Activated naive CD4-positive, alpha-beta T cell treated with anti-CD3 and anti-CD28 coated beads, Interleukin-2, amount 10 ng/mL, durations not matched to agents 7 days and 5 days (primary cell): ENCODE data around the gene LSM3.

Experiments
- CTCF ChIA-PET: fragments of 350-600 bp; sonication (Branson Sonifier 250); formaldehyde crosslinking; loops from one replicate; lab custom pipeline; 2021; ENCODE audit warnings: antibody characterized with exemption; lab: Charles Lee
- DNase-seq: peaks from one replicate; pipeline ENCODE4 v3.0.0-alpha.2; 2020
- H3K27ac Mint-ChIP-seq: one replicate; pipeline ENCODE4 v1.8.0; 2021; ENCODE audit warnings: mild to moderate bottlenecking, moderate library complexity, mixed read lengths
- H3K27me3 Mint-ChIP-seq: one replicate; pipeline ENCODE4 v1.8.0; 2021; ENCODE audit warnings: mild to moderate bottlenecking, mixed read lengths
- H3K36me3 Mint-ChIP-seq: one replicate; pipeline ENCODE4 v1.8.0; 2021; ENCODE audit warnings: mixed read lengths
- H3K4me1 Mint-ChIP-seq: one replicate; pipeline ENCODE4 v1.8.0; 2021; ENCODE audit warnings: mixed read lengths
- H3K4me3 Mint-ChIP-seq: one replicate; pipeline ENCODE4 v1.8.0; 2021; ENCODE audit warnings: mild to moderate bottlenecking, moderate library complexity, mixed read lengths
- H3K9me3 Mint-ChIP-seq: one replicate; pipeline ENCODE4 v1.8.0; 2021; ENCODE audit warnings: mixed read lengths

Gene LSM3

GRCh38 chr3:14244521-14245247 is 66.1 kb downstream of the LSM3 start:
- CTCF ChIA-PET, result no interaction called here
- no peak for DNase-seq
- H3K4me1 Mint-ChIP-seq, result no peaks in the 10 kb centered on the region

GRCh38 chr3:14245248-14245639 is 66.6 kb downstream of the LSM3 start:
- no peaks in the 10 kb centered on the region for H3K9me3 Mint-ChIP-seq
- peaks cover 23% of the 10 kb centered on the region for H3K27me3 Mint-ChIP-seq
- no peak for DNase-seq
- CTCF ChIA-PET, result interaction anchor here (2.1 kb wide), 1 partner anchor 41 kb away, joined by 10 read pairs; no protein-coding TSS in a partner anchor
- no peak overlapping the region for H3K27ac Mint-ChIP-seq
- no peaks in the 10 kb centered on the region for H3K4me1 Mint-ChIP-seq
- H3K36me3 Mint-ChIP-seq, result no peaks in the 10 kb centered on the region
- no peak overlapping the region for H3K4me3 Mint-ChIP-seq

More at GRCh38 chr3:14244521-14245247, 66.1 kb downstream of the LSM3 start:
- no peak overlapping the region for H3K27ac Mint-ChIP-seq
- H3K9me3 Mint-ChIP-seq, result no peaks in the 10 kb centered on the region
- no peak overlapping the region for H3K4me3 Mint-ChIP-seq
- H3K36me3 Mint-ChIP-seq, result no peaks in the 10 kb centered on the region
- H3K27me3 Mint-ChIP-seq, result peaks cover 23% of the 10 kb centered on the region

- Mint-ChIP-seq H3K27ac (no peak overlapping the region), H3K4me1 (no peaks in the 10 kb centered on the region), H3K36me3 (no peaks in the 10 kb centered on the region), H3K27me3 (peaks cover 23% of the 10 kb centered on the region), H3K9me3 (no peaks in the 10 kb centered on the region), H3K4me3 (no peak overlapping the region)
- DNase-seq, result no peak
- CTCF ChIA-PET, result interaction anchor here (2.1 kb wide), 1 partner anchor 42 kb away, joined by 10 read pairs; no protein-coding TSS in a partner anchor
These were observed 67.2 kb downstream of the LSM3 start for GRCh38 chr3:14245822-14246221.

DNA sequence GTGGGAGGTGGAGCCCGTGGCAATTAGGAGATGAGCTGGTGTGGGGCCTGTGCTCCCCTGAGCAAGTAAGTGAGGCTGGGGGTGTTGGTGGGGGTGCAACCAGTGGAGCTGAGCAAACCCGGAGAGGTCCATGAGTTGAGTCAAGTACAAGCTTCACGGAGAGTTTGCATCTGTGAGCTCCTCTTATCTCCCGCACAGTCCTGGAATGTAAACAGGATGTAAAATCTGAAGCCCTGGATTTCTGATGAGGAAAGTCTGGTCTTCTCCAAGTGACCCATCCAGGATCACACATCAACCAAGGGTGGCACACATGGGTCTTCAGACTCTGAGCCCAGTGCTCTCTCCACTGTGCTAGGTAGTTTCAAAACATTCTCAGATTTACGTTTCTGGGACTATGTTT is 67.8 kb downstream of the LSM3 start:
- no peaks in the 10 kb centered on the region for H3K36me3 Mint-ChIP-seq
- CTCF ChIA-PET, result interaction anchor here (2.1 kb wide), 1 partner anchor 42 kb away, joined by 10 read pairs; no protein-coding TSS in a partner anchor
- H3K27ac Mint-ChIP-seq, result no peak overlapping the region
- no peak for DNase-seq
- peaks cover 23% of the 10 kb centered on the region for H3K27me3 Mint-ChIP-seq
- no peaks in the 10 kb centered on the region for H3K9me3 Mint-ChIP-seq
- H3K4me3 Mint-ChIP-seq, result no peak overlapping the region
- no peaks in the 10 kb centered on the region for H3K4me1 Mint-ChIP-seq

- CTCF ChIA-PET, result interaction anchor here (1.0 kb wide), 1 partner anchor 16 kb away, joined by 5 read pairs; no protein-coding TSS in a partner anchor
- Mint-ChIP-seq H3K4me3 (no peak overlapping the region), H3K27ac (no peak overlapping the region), H3K9me3 (no peaks in the 10 kb centered on the region), H3K36me3 (no peaks in the 10 kb centered on the region), H3K4me1 (no peaks in the 10 kb centered on the region), H3K27me3 (peaks cover 28% of the 10 kb centered on the region)
- no peak for DNase-seq
These were observed 69.8 kb downstream of the LSM3 start for GRCh38 chr3:14248477-14248848.

DNA sequence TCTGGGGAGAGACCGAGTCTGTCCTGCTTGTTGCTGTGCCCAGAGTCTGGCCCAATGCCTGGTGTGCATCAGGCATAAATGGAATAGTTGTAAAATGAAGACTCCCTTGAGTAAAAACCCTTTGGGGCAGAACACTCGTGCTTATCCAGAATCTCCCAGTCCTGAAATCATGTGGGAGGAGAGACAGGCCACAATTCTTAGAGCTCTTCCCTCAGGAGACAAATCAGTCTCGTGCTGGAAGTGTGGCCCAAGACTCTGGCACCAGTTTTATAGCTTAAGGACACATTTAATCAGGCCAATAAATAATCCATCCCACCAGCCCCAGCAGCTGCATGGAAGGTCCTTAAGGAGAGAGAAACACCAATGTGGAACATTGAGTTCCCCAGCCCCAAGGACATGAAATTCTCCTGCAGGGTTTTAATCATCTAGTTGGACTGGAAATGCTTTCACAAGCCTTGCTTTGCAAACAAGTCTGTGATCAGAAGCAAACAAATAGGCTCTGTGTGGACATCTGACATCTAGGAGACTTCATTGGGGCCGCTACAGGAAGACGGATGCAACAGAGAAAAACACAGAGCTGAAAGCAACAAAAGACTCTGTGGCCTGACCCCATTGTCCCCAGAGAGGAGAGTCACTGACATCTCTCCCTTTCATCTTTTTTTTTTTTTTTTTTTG is 70.4 kb downstream of the LSM3 start:
- H3K27ac Mint-ChIP-seq, result no peak overlapping the region
- H3K27me3 Mint-ChIP-seq, result peaks cover 28% of the 10 kb centered on the region
- H3K9me3 Mint-ChIP-seq, result no peaks in the 10 kb centered on the region
- CTCF ChIA-PET, result interaction anchor here (1.0 to 1.5 kb wide), 3 partner anchors 16 to 45 kb away, joined by 3 to 5 read pairs (median 4); no protein-coding TSS in a partner anchor
- H3K36me3 Mint-ChIP-seq, result no peaks in the 10 kb centered on the region
- H3K4me1 Mint-ChIP-seq, result no peaks in the 10 kb centered on the region
- DNase-seq, result no peak
- H3K4me3 Mint-ChIP-seq, result no peak overlapping the region
